KOPT-K1 (cell line): Measurements from ENCODE around the gene SCUBE1.

ENCODE experiments used
- H3K27ac ChIP-seq: fragments of 200-600 bp; sonication (generic); 2 replicates; pipeline ENCODE4 v1.5.1; 2016; ENCODE audit warnings: antibody characterized with exemption, mild to moderate bottlenecking, low read depth, low read length; ENCODE audit not compliant: poor library complexity, severe bottlenecking
- H3K36me3 ChIP-seq: fragments of 200-600 bp; sonication (generic); 2 replicates; pipeline ENCODE4 v1.5.1; 2017; ENCODE audit warnings: antibody characterized with exemption, mild to moderate bottlenecking, low read length, moderate library complexity; ENCODE audit not compliant: insufficient read depth
- H3K9me3 ChIP-seq: fragments of 200-600 bp; sonication (generic); 2 replicates; pipeline ENCODE4 v1.5.1; 2017; ENCODE audit warnings: antibody characterized with exemption, low read length, mild to moderate bottlenecking; ENCODE audit not compliant: insufficient read depth, poor library complexity, severe bottlenecking

The SCUBE1 gene

GRCh38 chr22:43231724-43232034 is 111.5 kb downstream of the SCUBE1 start:
- H3K9me3 ChIP-seq = no peaks in the 10 kb centered on the region
- H3K36me3 ChIP-seq = no peaks in the 10 kb centered on the region
- no peak overlapping the region for H3K27ac ChIP-seq

- no peaks in the 10 kb centered on the region for H3K36me3 ChIP-seq
- H3K9me3 ChIP-seq = no peaks in the 10 kb centered on the region
- no peak overlapping the region for H3K27ac ChIP-seq
These were observed 112.0 kb downstream of the SCUBE1 start for GRCh38 chr22:43230971-43231723.

GRCh38 chr22:43230571-43230970 is 112.6 kb downstream of the SCUBE1 start:
- Histone ChIP-seq H3K27ac (no peak overlapping the region), H3K9me3 (no peaks in the 10 kb centered on the region), H3K36me3 (no peaks in the 10 kb centered on the region)

GRCh38 chr22:43228863-43229262 is 114.3 kb downstream of the SCUBE1 start:
- Histone ChIP-seq H3K9me3 (no peaks in the 10 kb centered on the region), H3K27ac (no peak overlapping the region), H3K36me3 (no peaks in the 10 kb centered on the region)

GRCh38 chr22:43228330-43228729 is 114.8 kb downstream of the SCUBE1 start:
- Histone ChIP-seq H3K27ac (no peak overlapping the region), H3K36me3 (no peaks in the 10 kb centered on the region), H3K9me3 (no peaks in the 10 kb centered on the region)

GRCh38 chr22:43227239-43227630 is 115.9 kb downstream of the SCUBE1 start:
- no peaks in the 10 kb centered on the region for H3K36me3 ChIP-seq
- no peak overlapping the region for H3K27ac ChIP-seq
- H3K9me3 ChIP-seq = no peaks in the 10 kb centered on the region

- Histone ChIP-seq H3K9me3 (no peaks in the 10 kb centered on the region), H3K27ac (no peak overlapping the region), H3K36me3 (no peaks in the 10 kb centered on the region)
These were observed 116.6 kb downstream of the SCUBE1 start for GRCh38 chr22:43226377-43227238.

GRCh38 chr22:43225609-43226008 is 117.6 kb downstream of the SCUBE1 start:
- Histone ChIP-seq H3K36me3 (no peaks in the 10 kb centered on the region), H3K9me3 (no peaks in the 10 kb centered on the region), H3K27ac (no peak overlapping the region)

- Histone ChIP-seq H3K27ac (no peak overlapping the region), H3K36me3 (no peaks in the 10 kb centered on the region), H3K9me3 (no peaks in the 10 kb centered on the region)
These were observed 120.2 kb downstream of the SCUBE1 start for GRCh38 chr22:43222987-43223386.

- H3K9me3 ChIP-seq = no peaks in the 10 kb centered on the region
- H3K36me3 ChIP-seq = no peaks in the 10 kb centered on the region
- no peak overlapping the region for H3K27ac ChIP-seq
These were observed 120.9 kb downstream of the SCUBE1 start for GRCh38 chr22:43222262-43222661.

GRCh38 chr22:43220625-43221380 is 122.4 kb downstream of the SCUBE1 start:
- Histone ChIP-seq H3K36me3 (no peaks in the 10 kb centered on the region), H3K27ac (no peak overlapping the region), H3K9me3 (no peaks in the 10 kb centered on the region)

- Histone ChIP-seq H3K27ac (no peak overlapping the region), H3K36me3 (no peaks in the 10 kb centered on the region), H3K9me3 (no peaks in the 10 kb centered on the region)
These were observed 124.4 kb downstream of the SCUBE1 start for GRCh38 chr22:43218786-43219185.

- Histone ChIP-seq H3K36me3 (no peaks in the 10 kb centered on the region), H3K9me3 (no peaks in the 10 kb centered on the region), H3K27ac (no peak overlapping the region)
These were observed 125.7 kb downstream of the SCUBE1 start for GRCh38 chr22:43217285-43218030.

GRCh38 chr22:43216738-43217137 is 126.4 kb downstream of the SCUBE1 start:
- Histone ChIP-seq H3K27ac (no peak overlapping the region), H3K9me3 (no peaks in the 10 kb centered on the region), H3K36me3 (no peaks in the 10 kb centered on the region)

GRCh38 chr22:43213962-43214361 is 129.2 kb downstream of the SCUBE1 start:
- Histone ChIP-seq H3K27ac (no peak overlapping the region), H3K36me3 (no peaks in the 10 kb centered on the region), H3K9me3 (no peaks in the 10 kb centered on the region)
